ENCODE data around the gene OVCH1.

Gene OVCH1, protein sequence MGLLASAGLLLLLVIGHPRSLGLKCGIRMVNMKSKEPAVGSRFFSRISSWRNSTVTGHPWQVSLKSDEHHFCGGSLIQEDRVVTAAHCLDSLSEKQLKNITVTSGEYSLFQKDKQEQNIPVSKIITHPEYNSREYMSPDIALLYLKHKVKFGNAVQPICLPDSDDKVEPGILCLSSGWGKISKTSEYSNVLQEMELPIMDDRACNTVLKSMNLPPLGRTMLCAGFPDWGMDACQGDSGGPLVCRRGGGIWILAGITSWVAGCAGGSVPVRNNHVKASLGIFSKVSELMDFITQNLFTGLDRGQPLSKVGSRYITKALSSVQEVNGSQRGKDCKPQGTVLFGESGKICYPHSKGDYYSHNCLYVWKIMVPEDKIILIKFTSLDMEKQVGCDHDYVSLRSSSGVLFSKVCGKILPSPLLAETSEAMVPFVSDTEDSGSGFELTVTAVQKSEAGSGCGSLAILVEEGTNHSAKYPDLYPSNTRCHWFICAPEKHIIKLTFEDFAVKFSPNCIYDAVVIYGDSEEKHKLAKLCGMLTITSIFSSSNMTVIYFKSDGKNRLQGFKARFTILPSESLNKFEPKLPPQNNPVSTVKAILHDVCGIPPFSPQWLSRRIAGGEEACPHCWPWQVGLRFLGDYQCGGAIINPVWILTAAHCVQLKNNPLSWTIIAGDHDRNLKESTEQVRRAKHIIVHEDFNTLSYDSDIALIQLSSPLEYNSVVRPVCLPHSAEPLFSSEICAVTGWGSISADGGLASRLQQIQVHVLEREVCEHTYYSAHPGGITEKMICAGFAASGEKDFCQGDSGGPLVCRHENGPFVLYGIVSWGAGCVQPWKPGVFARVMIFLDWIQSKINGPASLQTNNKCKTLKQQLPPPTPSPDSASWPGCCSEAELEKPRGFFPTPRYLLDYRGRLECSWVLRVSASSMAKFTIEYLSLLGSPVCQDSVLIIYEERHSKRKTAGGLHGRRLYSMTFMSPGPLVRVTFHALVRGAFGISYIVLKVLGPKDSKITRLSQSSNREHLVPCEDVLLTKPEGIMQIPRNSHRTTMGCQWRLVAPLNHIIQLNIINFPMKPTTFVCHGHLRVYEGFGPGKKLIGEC

GRCh38 chr12:29497588-29497987 lies at the start of gene OVCH1:
Gene OVCH1 (minus strand): TSS chr12:29497686. CDS start chr12:29497686, 0 bp downstream.
- DNase-seq: no peak
- intact Hi-C loops (cut with DNase I): no loop called here

DNA sequence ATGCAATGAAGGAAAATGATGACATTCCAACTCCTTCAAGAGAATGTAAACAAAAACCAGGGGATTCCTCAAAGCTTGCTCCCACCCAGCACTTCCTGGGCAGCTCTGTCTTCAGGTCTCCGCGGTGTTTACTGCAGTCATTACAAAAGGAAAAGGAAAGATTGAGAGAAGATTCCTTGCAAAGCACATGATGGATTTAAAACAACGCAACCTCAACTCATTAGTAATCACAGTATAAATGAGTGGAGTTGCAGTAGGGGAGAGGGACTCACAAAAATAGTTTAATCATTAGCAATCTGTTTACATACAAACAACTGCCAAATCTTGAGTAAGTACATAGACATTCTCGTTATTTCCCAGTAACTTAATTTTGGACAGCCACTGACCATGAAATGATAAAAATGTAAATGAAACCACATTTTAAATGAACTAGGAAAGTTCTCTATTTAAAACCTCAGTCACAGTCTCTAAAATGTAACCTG lies 49.7 kb upstream of the OVCH1 start:
- intact Hi-C loops (cut with DNase I): no loop called here
- no peak for DNase-seq

DNA sequence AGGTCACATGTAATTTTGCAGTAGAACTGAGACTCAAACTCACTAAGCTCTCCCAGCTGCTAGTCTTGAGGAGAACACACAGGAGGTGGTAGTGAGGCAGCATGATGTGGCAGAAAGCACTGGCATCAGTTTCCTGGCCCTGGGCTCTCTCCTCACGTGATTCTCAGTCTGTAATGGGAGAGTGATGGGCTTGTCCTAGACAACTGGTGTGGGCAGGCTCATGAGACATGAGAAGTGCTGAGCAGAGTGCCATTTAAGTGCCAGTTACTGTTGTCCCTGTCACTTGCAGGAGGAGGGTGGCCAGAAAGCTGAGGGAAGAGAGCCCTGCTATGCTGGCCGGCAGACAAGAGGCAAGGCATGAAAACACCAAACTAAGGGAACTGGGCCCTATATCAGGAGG lies 48.5 kb upstream of the OVCH1 start:
- intact Hi-C loops (cut with DNase I): no loop called here
- peak in 1 of 42 donors; percentile 35 for DNase-seq

DNA sequence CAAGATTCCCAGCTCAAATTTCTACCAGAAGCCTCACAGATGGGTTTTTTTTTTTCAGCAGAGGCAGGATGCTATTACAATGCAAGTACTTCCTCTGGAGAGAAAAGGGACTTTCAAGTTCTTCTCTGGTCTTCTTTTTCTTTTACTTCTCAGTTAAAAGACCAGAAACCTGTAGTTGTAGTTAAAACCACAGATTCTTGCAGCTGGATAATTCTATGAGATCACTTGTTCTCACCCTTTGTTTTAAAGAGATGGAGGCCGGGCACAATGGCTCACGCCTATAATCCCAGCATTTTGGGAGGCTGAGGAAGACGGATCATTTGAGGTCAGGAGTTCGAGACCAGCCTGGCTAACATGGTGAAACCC lies 47.6 kb upstream of the OVCH1 start:
- DNase-seq: no peak
- intact Hi-C loops (cut with DNase I): no loop called here

DNA sequence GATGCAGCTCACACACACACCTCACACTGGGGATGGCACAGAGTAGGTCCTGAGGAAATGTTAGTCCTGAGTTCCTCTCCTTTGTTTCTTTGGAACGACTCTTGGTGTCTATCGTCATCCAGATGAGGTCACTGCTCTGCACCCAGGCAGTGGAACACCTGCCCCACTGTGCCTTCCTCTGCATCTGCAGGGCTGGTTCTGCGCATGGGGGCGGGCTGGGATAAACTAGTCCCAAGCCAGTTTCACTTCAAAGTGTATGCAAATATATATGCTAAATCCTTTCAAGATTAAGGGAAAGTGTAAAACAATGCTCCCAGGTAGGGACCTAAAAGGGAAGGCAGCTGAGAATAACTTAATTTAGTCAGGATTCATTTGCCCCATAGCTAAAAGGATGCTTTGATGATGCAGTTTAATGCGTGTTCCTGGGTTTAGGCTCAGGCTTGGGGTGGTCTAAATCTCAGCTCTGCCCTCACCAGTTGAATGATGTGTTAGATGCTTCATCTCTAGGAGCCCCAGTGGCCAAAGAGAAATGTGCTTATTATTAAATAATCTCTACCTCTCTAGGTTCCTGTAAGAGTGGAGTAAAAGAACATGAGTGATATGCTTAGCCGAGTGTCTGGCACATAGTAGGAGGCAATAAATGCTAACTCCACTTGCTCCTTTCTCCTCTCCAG lies 47.1 kb upstream of the OVCH1 start:
- intact Hi-C loops (cut with DNase I): no loop called here
- no peak for DNase-seq

- intact Hi-C loops (cut with DNase I): no loop called here
- no peak for DNase-seq
These were observed 45.5 kb upstream of the OVCH1 start for GRCh38 chr12:29543036-29543435.

DNA sequence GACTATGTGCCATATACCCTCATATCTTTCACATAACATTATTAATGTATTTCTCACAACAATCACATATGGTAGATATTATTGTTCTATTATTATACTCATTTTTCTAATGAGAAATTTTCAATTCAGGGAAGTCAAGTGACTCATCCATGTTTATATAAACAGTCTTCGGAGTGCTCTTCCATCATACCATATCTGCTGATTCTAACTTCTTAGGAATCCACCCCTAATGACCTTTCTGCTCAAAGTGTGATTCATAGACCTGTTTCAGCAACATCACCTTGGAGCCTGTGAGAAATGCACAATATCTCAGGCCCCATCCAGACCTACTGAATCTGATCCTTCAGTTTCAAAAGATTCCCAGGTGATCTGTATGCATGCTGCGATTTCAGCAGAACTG lies 39.8 kb upstream of the OVCH1 start:
- intact Hi-C loops (cut with DNase I): no loop called here
- DNase-seq: no peak

GRCh38 chr12:29534935-29535334 lies 37.4 kb upstream of the OVCH1 start:
- intact Hi-C loops (cut with DNase I): no loop called here
- DNase-seq: peak in 9 of 42 donors; percentile 3 to 52 (median 16)

DNA sequence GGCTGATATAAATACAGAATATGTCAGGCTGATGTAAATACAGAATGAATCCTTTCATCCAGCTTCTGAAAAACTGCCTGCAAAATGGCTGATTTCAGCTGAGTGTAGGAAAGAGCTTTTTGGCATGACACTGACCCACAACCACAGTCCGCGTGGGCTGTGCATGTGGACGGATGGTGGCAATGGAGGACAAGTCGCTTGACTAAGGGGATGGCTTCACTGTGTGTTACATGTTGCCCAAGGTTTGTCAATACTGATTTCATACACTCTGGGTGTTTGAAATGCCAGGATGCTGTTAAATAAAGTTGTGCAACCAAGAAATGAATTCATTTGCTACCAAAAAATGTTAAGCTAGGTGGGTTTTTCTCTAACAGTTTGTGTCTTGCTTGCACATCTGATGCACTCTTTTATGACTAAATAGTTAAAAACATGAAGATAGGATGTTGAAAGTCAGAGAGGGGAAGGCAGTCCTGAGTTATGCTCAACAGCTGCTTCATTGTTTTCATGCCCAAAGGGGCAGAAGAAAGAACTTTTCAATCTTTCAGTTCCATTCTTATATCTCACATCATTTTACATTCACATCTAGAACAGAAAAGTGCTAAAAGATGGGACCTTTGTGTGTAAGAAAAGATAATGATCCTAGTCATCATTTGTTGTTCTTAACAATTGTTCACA lies 36.5 kb upstream of the OVCH1 start:
- no peak for DNase-seq
- intact Hi-C loops (cut with DNase I): no loop called here

- DNase-seq: no peak
- intact Hi-C loops (cut with DNase I): no loop called here
These were observed 34.0 kb upstream of the OVCH1 start for GRCh38 chr12:29531471-29531870.

- no peak for DNase-seq
- intact Hi-C loops (cut with DNase I): no loop called here
These were observed 33.0 kb upstream of the OVCH1 start for GRCh38 chr12:29530436-29530835.

GRCh38 chr12:29528161-29528560 lies 30.7 kb upstream of the OVCH1 start:
- intact Hi-C loops (cut with DNase I): no loop called here
- no peak for DNase-seq

- no peak for DNase-seq
- intact Hi-C loops (cut with DNase I): no loop called here
These were observed 24.5 kb upstream of the OVCH1 start for GRCh38 chr12:29521951-29522350.

DNA sequence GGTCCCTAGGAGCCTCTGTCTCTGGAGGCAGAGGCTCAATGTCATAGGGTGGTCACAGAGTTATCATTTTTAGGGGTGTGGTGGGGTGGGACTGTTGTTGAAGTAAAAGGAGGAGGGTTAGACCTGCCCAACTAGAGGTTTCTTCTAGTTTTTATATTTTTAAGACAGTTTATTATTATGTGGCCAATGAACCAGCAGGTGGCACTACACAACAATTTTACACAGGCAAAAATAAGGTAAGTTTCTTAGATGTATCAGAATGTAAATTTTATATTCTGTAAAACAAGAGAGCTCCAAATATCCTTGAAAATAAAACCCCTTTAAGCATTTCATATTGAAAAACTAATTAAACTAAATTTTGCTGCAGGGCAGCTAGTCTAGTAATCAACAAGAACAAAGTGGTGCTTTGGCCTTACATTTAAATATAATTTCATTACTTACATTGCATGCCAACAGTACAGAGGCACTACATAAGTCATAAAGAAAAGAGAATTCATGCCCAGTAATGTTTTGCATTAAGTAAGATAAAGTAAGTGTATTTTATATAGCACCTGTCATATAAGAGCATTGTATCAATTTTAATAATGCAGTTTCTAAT lies 22.2 kb upstream of the OVCH1 start:
- DNase-seq: peak in 12 of 42 donors; percentile 8 to 68 (median 36)

GRCh38 chr12:29518407-29518806 lies 20.9 kb upstream of the OVCH1 start:
- intact Hi-C loops (cut with DNase I): no loop called here
- no peak for DNase-seq

More for the DNA sequence above, 22.2 kb upstream of the OVCH1 start:
- intact Hi-C loops (cut with DNase I): no loop called here

DNA sequence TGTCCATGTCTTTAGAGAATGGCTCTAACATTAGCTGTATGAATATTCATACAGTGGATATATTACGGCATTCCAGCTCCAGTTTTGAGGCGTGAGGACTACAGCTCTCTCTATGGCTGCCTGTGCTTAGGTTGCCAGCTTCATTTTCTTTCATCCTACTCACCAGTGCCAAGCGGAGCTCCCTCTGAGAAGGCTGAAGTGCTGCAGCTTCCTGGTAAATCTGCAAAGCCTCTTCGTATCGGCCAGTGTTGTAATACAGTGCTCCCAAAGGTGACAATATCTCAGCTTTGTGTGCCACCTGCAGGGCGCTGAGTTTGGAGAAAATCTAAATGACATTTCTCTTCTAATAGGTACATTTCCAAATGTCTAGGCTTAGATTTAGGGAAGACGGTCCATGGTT lies 19.8 kb upstream of the OVCH1 start:
- intact Hi-C loops (cut with DNase I): no loop called here
- DNase-seq: peak in 36 of 42 donors; percentile 7 to 67 (median 34)

- DNase-seq: no peak
- intact Hi-C loops (cut with DNase I): no loop called here
These were observed 19.0 kb upstream of the OVCH1 start for GRCh38 chr12:29516431-29516875.

DNA sequence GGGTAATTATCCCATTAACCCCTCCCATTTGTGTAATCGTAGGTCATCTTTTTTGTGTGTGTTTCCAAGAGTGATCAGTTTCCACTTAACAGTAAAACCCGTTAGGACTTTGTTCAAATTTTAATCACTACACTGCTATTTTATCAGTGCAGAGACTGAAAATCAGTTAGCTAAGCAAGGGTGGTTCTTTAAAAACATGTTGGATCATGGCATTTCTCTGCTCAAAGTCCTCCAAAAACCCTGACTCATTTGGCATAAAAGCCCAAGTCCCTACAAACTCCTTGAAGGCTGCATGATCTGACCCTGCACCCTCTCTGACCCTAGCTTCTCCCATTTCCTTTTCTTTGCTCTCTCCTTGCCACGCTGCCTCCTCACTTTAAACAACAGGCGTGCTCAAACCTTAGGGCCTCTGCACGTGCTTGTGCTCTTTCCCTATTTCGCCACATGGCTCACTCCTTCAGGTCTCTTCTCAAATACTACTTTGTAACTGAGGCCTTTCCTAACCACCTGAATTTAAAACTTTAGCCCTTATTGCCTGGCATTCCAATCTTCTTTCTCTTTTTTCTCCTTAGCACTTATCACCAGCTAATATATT lies 13.2 kb upstream of the OVCH1 start:
- intact Hi-C loops (cut with DNase I): no loop called here
- no peak for DNase-seq

Measured in head of caudate nucleus (tissue), 42 donors.